Mesothelial cell of epicardium (in vitro differentiated cells): ENCODE measurements around the gene ACAT2. TPM values are rescaled to one million over a fixed set of nuclear protein-coding genes. Genes with fewer than 3 reads are reported as not detected.

Experiments used
- DNase-seq, 2 experiments: peaks; one replicate each; pipeline ENCODE4 v3.0.0; 2021; ENCODE audit warnings: low spot score in 2 of 2; ENCODE audit not compliant: unreplicated experiment in 2 of 2
- H3K27ac Mint-ChIP-seq: 2 replicates; pipeline ENCODE4 v1.8.0; 2021; ENCODE audit warnings: mixed read lengths
- H3K27me3 Mint-ChIP-seq: 2 replicates; pipeline ENCODE4 v1.8.0; 2021; ENCODE audit warnings: low read depth, mixed read lengths
- H3K36me3 Mint-ChIP-seq: 2 replicates; pipeline ENCODE4 v1.8.0; 2021; ENCODE audit warnings: mixed read lengths
- H3K4me1 Mint-ChIP-seq: 2 replicates; pipeline ENCODE4 v1.8.0; 2021; ENCODE audit warnings: mixed read lengths
- H3K4me3 Mint-ChIP-seq: 2 replicates; pipeline ENCODE4 v1.8.0; 2021; ENCODE audit warnings: mild to moderate bottlenecking, moderate library complexity, mixed read lengths
- H3K9me3 Mint-ChIP-seq: 2 replicates; pipeline ENCODE4 v1.8.0; 2021; ENCODE audit warnings: mixed read lengths
- CTCF ChIP-seq: fragments of 200-600 bp; sonication (generic); IDR thresholded peaks from one replicate; pipeline ENCODE4 v1.5.0; 2021; ENCODE audit warnings: antibody characterized with exemption; ENCODE audit not compliant: unreplicated experiment
- total RNA-seq: library from RNA; stranded (reverse); gene quantifications from 3 replicates; pipeline ENCODE4 v1.2.1, GENCODE V29; 2021

The ACAT2 gene
- total RNA-seq, 1 donor from 2014 or later = 35.8 TPM

- DNase-seq = no peak
- Mint-ChIP-seq H3K4me1 (no peaks in the 10 kb centered on the region), H3K27ac (no peak overlapping the region), H3K36me3 (peaks cover 38% of the 10 kb centered on the region), H3K4me3 (no peak overlapping the region), H3K27me3 (no peaks in the 10 kb centered on the region), H3K9me3 (no peaks in the 10 kb centered on the region)
- TF ChIP-seq CTCF = no peak
Observed at GRCh38 chr6:159751448-159751847, 10.4 kb upstream of the ACAT2 start.

DNA sequence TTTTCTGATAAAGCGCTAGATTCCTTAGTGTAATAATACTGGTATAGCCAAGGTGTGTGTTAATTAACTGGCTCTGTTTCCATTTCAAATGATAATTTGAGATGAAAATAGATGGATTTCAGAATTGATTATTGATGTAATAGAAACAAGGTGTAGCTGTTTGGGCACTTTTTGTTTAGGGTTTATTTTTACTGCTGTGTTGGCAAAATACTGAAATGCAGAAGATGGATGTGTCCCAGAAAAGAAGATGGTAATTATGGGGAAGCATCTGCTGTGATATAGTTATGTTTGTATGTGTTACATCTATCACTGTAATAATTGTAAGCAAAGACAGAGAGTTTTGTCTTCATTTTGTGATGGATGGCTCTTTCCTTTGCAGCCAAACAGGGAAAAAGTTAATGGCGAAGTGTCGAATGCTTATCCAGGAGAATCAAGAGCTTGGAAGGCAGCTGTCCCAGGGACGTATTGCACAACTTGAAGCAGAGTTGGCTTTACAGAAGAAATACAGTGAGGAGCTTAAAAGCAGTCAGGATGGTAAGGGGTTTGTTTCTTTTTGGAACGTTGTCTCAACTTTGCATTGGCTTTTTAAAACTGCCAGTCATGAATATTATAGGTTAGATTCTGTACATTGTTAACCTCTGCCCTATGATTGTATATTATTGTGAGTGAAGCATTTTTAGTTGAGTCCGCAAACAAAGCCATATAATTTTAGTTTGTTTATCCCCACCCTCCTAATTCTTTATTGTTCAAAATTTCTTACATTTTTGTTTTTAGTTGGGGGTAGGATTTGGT lies 8.6 kb upstream of the ACAT2 start:
- H3K9me3 Mint-ChIP-seq = no peaks in the 10 kb centered on the region
- TF ChIP-seq CTCF = no peak
- no peaks in the 10 kb centered on the region for H3K27me3 Mint-ChIP-seq
- no peaks in the 10 kb centered on the region for H3K4me1 Mint-ChIP-seq
- H3K36me3 Mint-ChIP-seq = peaks cover 41% of the 10 kb centered on the region
- H3K4me3 Mint-ChIP-seq = no peak overlapping the region
- no peak overlapping the region for H3K27ac Mint-ChIP-seq
- no peak for DNase-seq

DNA sequence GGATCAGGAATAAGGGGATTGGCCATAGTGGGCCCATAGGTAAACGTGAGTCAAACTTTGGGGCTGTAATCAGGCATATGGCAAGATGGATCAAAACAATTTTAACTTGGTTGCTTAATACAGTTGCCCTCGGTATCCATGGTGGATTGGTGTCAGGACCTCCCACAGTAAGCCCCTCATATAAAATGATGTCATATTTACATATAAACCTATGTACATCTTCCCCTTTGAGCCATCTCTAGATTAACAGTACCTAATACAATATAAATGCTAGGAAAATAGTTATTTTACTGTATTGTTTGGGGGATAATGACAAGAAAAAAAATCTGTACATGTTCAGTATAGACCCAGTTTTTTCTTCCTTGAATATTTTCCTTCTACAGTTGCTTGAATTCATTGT lies 7.4 kb upstream of the ACAT2 start:
- H3K9me3 Mint-ChIP-seq = no peaks in the 10 kb centered on the region
- DNase-seq = no peak
- peaks cover 37% of the 10 kb centered on the region for H3K36me3 Mint-ChIP-seq
- no peaks in the 10 kb centered on the region for H3K27me3 Mint-ChIP-seq
- no peaks in the 10 kb centered on the region for H3K4me1 Mint-ChIP-seq
- no peak overlapping the region for H3K4me3 Mint-ChIP-seq
- TF ChIP-seq CTCF = no peak
- peak overlapping the region; percentile 30 for H3K27ac Mint-ChIP-seq

- peak overlapping the region; percentile 43 for H3K27ac Mint-ChIP-seq
- H3K36me3 Mint-ChIP-seq = peaks cover 36% of the 10 kb centered on the region
- H3K4me3 Mint-ChIP-seq = no peak overlapping the region
Observed at GRCh38 chr6:159754959-159755914, 6.6 kb upstream of the ACAT2 start.

DNA sequence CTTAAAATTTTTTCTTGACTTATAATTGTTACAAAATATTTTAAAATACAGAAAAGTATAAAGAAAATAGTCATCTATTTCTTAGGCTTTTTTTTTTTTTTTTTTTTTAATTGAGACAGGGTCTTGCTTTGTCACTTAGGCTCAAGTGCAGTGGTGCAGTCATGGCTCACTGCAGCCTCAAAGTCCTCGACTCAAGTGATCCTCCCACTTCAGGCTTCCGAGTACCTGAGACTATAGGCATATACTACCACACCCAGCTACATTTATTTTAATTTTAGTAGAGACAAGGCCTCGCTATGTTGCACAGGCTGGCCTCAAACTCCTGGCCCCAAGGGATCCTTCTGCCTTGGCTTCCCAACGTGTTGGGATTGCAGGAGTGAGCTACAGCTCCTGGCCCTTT lies 5.3 kb upstream of the ACAT2 start:
- DNase-seq = no peak
- Mint-ChIP-seq H3K27ac (no peak overlapping the region), H3K9me3 (no peaks in the 10 kb centered on the region), H3K36me3 (peaks cover 36% of the 10 kb centered on the region), H3K27me3 (no peaks in the 10 kb centered on the region), H3K4me3 (no peak overlapping the region), H3K4me1 (peaks cover 16% of the 10 kb centered on the region)
- TF ChIP-seq CTCF = no peak

More at GRCh38 chr6:159754959-159755914, 6.6 kb upstream of the ACAT2 start:
- no peak for TF ChIP-seq CTCF
- H3K4me1 Mint-ChIP-seq = peaks cover 5% of the 10 kb centered on the region
- DNase-seq = no peak
- no peaks in the 10 kb centered on the region for H3K27me3 Mint-ChIP-seq
- H3K9me3 Mint-ChIP-seq = no peaks in the 10 kb centered on the region
